Lung (tissue), 12 donors: ENCODE measurements around the gene MYH11. TPM values are rescaled to one million over a fixed set of nuclear protein-coding genes. Genes with fewer than 3 reads are reported as not detected.
A peak's percentile ranks its signal among the peaks of the same experiment; 100 is the strongest.
"Not testable (repeated sequence)": the region's sequence is repeated elsewhere in the genome, so short reads cannot be mapped to it uniquely, and the experiment has no call there.

Experiments used
- ATAC-seq: fragments of 200-7000 bp; cut with Tn5 transposase; one replicate; pipeline ENCODE4 v1.9.1; 2020; ENCODE audit warnings: moderate number of reproducible peaks; ENCODE audit not compliant: insufficient read depth, low FRiP score
- DNase-seq, 3 donors: peaks; one replicate each; pipeline ENCODE4 v3.0.0-alpha.2; 2013 to 2017
- H3K27ac ChIP-seq, 2 donors: one replicate each; pipeline ENCODE4 v1.5.1; 2013; ENCODE audit warnings: mild to moderate bottlenecking in 2 of 2, moderate library complexity in 2 of 2, control low read depth in 1 of 2, inconsistent platforms in 1 of 2, low read depth in 1 of 2, low read length in 1 of 2
- H3K27me3 ChIP-seq, 3 donors: one replicate each; pipeline ENCODE4 v1.5.1; 2013; ENCODE audit warnings: low read length in 2 of 3; ENCODE audit not compliant: control insufficient read depth in 3 of 3, insufficient read depth in 3 of 3
- H3K36me3 ChIP-seq, 4 donors: one replicate each; pipeline ENCODE4 v1.5.1; 2013; ENCODE audit warnings: low read length in 4 of 4, mild to moderate bottlenecking in 1 of 4, moderate library complexity in 1 of 4; ENCODE audit not compliant: control insufficient read depth in 4 of 4, insufficient read depth in 4 of 4
- H3K4me1 ChIP-seq, 5 donors: one replicate each; pipeline ENCODE4 v1.5.1; 2013; ENCODE audit warnings: low read length in 5 of 5, mild to moderate bottlenecking in 2 of 5, moderate library complexity in 1 of 5; ENCODE audit not compliant: control insufficient read depth in 5 of 5, insufficient read depth in 5 of 5
- H3K4me3 ChIP-seq: one replicate; pipeline ENCODE4 v1.5.1; 2013; ENCODE audit warnings: mild to moderate bottlenecking, control low read depth, moderate library complexity
- H3K9ac ChIP-seq, 2 donors: one replicate each; pipeline ENCODE4 v1.5.1; 2013; ENCODE audit warnings: low read length in 2 of 2, control low read depth in 1 of 2; ENCODE audit not compliant: insufficient read depth in 1 of 2
- H3K9me3 ChIP-seq, 4 donors: one replicate each; pipeline ENCODE4 v1.5.1; 2013; ENCODE audit warnings: low read length in 3 of 4, mild to moderate bottlenecking in 1 of 4, moderate library complexity in 1 of 4; ENCODE audit not compliant: control insufficient read depth in 4 of 4, insufficient read depth in 3 of 4
- CTCF ChIP-seq: IDR thresholded peaks from 2 replicates; pipeline ENCODE4 v1.5.1; 2012; ENCODE audit warnings: mild to moderate bottlenecking; ENCODE audit errors: control extremely low read depth, extremely low read depth
- WGBS, 2 donors: extraction: QIAGEN DNeasy Blood & Tissue Kit; methylation state at CpG; one replicate each; pipeline ENCODE4 v1.1.7; 2013; 5-methylcytosine and 5-hydroxymethylcytosine counted together
- polyA plus RNA-seq, 2 donors: library from polyadenylated mRNA; stranded (reverse); fragments of 200-250 nt; gene quantifications; one replicate each; pipeline ENCODE4 v1.2.1, GENCODE V29; 2013
- total RNA-seq, 2 donors: library from RNA; depleted of rRNA in 1 of 2; stranded (reverse); fragments of >200 nt in 1 of 2; gene quantifications; one replicate each; pipeline ENCODE4 v1.2.1, GENCODE V29; 2014 to 2021
- donor health status: control.
- donor health status: control.
- donor health status: Bipolar disorder and iron deficiency.
- donor health status: healthy.
- donor health status: DM: yes; HTN: yes; CAD: no.

MYH11 gene
- total and polyA plus RNA-seq, 4 donors = 25.7 to 146 (median 55.0) TPM

GRCh38 chr16:15810411-15810810 is 46.4 kb downstream of the MYH11 start:
- WGBS, 2 donors = 66 to 70% methylated on average over 4 of the region's 4 CpGs
- DNase-seq (no peak), ATAC-seq (no peak)
- H3K9me3 ChIP-seq = no peaks in the 10 kb centered on the region
- H3K36me3 ChIP-seq = no peaks in the 10 kb centered on the region
- no peak overlapping the region for H3K27ac ChIP-seq
- TF ChIP-seq CTCF = no peak
- peaks cover 0 to 6% (median 2%) of the 10 kb centered on the region in 3 donors for H3K27me3 ChIP-seq
- no peak overlapping the region for H3K9ac ChIP-seq
- no peak overlapping the region for H3K4me3 ChIP-seq
- peaks cover 0 to 17% (median 5%) of the 10 kb centered on the region in 5 donors for H3K4me1 ChIP-seq

GRCh38 chr16:15809297-15809696 is 47.5 kb downstream of the MYH11 start:
- H3K27ac ChIP-seq, H3K9me3 ChIP-seq, DNase-seq, H3K27me3 ChIP-seq, H3K4me3 ChIP-seq, H3K36me3 ChIP-seq, ATAC-seq, H3K9ac ChIP-seq: not testable (repeated sequence)
- H3K4me1 ChIP-seq = peaks cover 0 to 17% (median 5%) of the 10 kb centered on the region in 5 donors
- WGBS, 2 donors = 90 to 96% methylated on average over 7 of the region's 7 CpGs

GRCh38 chr16:15808071-15808470 is 48.8 kb downstream of the MYH11 start:
- H3K9ac ChIP-seq = no peak overlapping the region
- H3K4me3 ChIP-seq = no peak overlapping the region
- no peaks in the 10 kb centered on the region for H3K9me3 ChIP-seq
- H3K4me1 ChIP-seq = peaks cover 0 to 17% (median 5%) of the 10 kb centered on the region in 5 donors
- 88 to 91% methylated on average over 8 of the region's 8 CpGs for WGBS, 2 donors
- no peak for ATAC-seq
- peak overlapping the region in 1 of 2 donors; percentile 5 for H3K27ac ChIP-seq
- no peak for DNase-seq
- TF ChIP-seq CTCF = no peak
- peaks cover 0 to 4% (median 2%) of the 10 kb centered on the region in 3 donors for H3K27me3 ChIP-seq
- H3K36me3 ChIP-seq = no peaks in the 10 kb centered on the region

- H3K27me3 ChIP-seq = peaks cover 0 to 4% (median 2%) of the 10 kb centered on the region in 3 donors
- DNase-seq = peak in 2 of 3 donors; percentile 24 to 43
- no peaks in the 10 kb centered on the region for H3K9me3 ChIP-seq
- no peak overlapping the region for H3K4me3 ChIP-seq
- H3K27ac ChIP-seq = no peak overlapping the region
- peaks cover 0 to 17% (median 5%) of the 10 kb centered on the region in 5 donors for H3K4me1 ChIP-seq
- no peak overlapping the region for H3K9ac ChIP-seq
- H3K36me3 ChIP-seq = no peaks in the 10 kb centered on the region
- TF ChIP-seq CTCF = no peak
- WGBS, 2 donors = 50 to 53% methylated on average over 11 of the region's 11 CpGs
- no peak for ATAC-seq
These were observed 49.2 kb downstream of the MYH11 start for GRCh38 chr16:15807603-15808009.
